Measurements from ENCODE around the gene CROCC2. TPM values are rescaled to one million over a fixed set of nuclear protein-coding genes. Genes with fewer than 3 reads are reported as not detected.

The CROCC2 gene
- total and polyA plus RNA-seq, 2 donors (not counting 1 experiment from before 2014, with no cell fraction given) = not detected

GRCh38 chr2:240966457-240966905 lies 60.3 kb downstream of the CROCC2 start:
- no peak for DNase-seq
- ChIA-PET POLR2A (no interaction called here), CTCF (no interaction called here)
- H3K27ac ChIP-seq (ENCODE audit: low read length in 2 of 2) = no peak overlapping the region
- no peak for ATAC-seq (ENCODE audit: low read depth)
- no peaks in the 10 kb centered on the region for H3K4me1 ChIP-seq (ENCODE audit: control insufficient read depth in 2 of 2, insufficient read depth in 2 of 2, low read length in 2 of 2)
- 93% methylated on average over 8 of the region's 10 CpGs for WGBS (ENCODE audit: insufficient coverage)
- no peaks in the 10 kb centered on the region for H3K79me2 ChIP-seq (ENCODE audit: control insufficient read depth, insufficient read depth, low read length)
- no peak overlapping the region for H2AFZ ChIP-seq (ENCODE audit: insufficient read depth, low read depth, low read length, poor library complexity, severe bottlenecking)
- no peaks in the 10 kb centered on the region for H3K9me3 Mint-ChIP-seq (ENCODE audit: insufficient read depth)
- no peaks in the 10 kb centered on the region for H3K4me1 Mint-ChIP-seq
- no peak overlapping the region for H3K4me2 ChIP-seq (replicated peaks; ENCODE audit: low read depth, low read length, poor library complexity, severe bottlenecking)
- H3K4me3 Mint-ChIP-seq = no peak overlapping the region
- intact Hi-C loops (cut with micrococcal nuclease) = no loop called here
- no peaks in the 10 kb centered on the region for H3K36me3 ChIP-seq (replicated peaks in 1 of 2; ENCODE audit: control extremely low read depth in 1 of 2, control insufficient read depth in 1 of 2, extremely low read depth in 1 of 2, insufficient read depth in 2 of 2, low read length in 1 of 2)
- no peak overlapping the region for H3K4me3 ChIP-seq (ENCODE audit: control extremely low read depth in 1 of 5, extremely low read depth in 1 of 5, insufficient read depth in 1 of 5, low read depth in 2 of 5, low read length in 4 of 5)
- no peaks in the 10 kb centered on the region for H4K20me1 ChIP-seq (ENCODE audit: control insufficient read depth, insufficient read depth, low read length, poor library complexity, severe bottlenecking)
- TF ChIP-seq EZH2 (IDR thresholded peaks at IDR 0.05; ENCODE audit: borderline replicate concordance, insufficient read depth, low read depth, low read length, poor library complexity, severe bottlenecking) (no peak), CTCF (IDR thresholded peaks at IDR 0.05) (no peak)
- H3K27me3 ChIP-seq (replicated peaks in 1 of 4; ENCODE audit: control extremely low read depth in 1 of 4, control insufficient read depth in 3 of 4, insufficient read depth in 4 of 4, low read length in 3 of 4) = no peaks in the 10 kb centered on the region
- peaks cover 5% of the 10 kb centered on the region for H3K27me3 Mint-ChIP-seq
- no peaks in the 10 kb centered on the region for H3K9me3 ChIP-seq (ENCODE audit: control extremely low read depth in 1 of 3, control insufficient read depth in 2 of 3, insufficient read depth in 1 of 3, low read length in 2 of 3)
- H3K9ac ChIP-seq (ENCODE audit: low read length) = no peak overlapping the region
- H3K27ac Mint-ChIP-seq = no peak overlapping the region

GRCh38 chr2:240966906-240967680 lies 61.0 kb downstream of the CROCC2 start:
- CTCF ChIA-PET = no interaction called here
- POLR2A ChIA-PET = no interaction called here
- H3K9me3 ChIP-seq (ENCODE audit: control extremely low read depth in 1 of 3, control insufficient read depth in 2 of 3, insufficient read depth in 1 of 3, low read length in 2 of 3) = no peaks in the 10 kb centered on the region
- H4K20me1 ChIP-seq (ENCODE audit: control insufficient read depth, insufficient read depth, low read length, poor library complexity, severe bottlenecking) = no peaks in the 10 kb centered on the region
- no peak overlapping the region for H3K27ac ChIP-seq (ENCODE audit: low read length in 2 of 2)
- TF ChIP-seq EZH2 (IDR thresholded peaks at IDR 0.05; ENCODE audit: borderline replicate concordance, insufficient read depth, low read depth, low read length, poor library complexity, severe bottlenecking) = no peak
- TF ChIP-seq CTCF (IDR thresholded peaks at IDR 0.05) = no peak
- no peak for ATAC-seq (ENCODE audit: low read depth)
- no peaks in the 10 kb centered on the region for H3K79me2 ChIP-seq (ENCODE audit: control insufficient read depth, insufficient read depth, low read length)
- no peak for DNase-seq
- Mint-ChIP-seq H3K4me3 (no peak overlapping the region), H3K27ac (no peak overlapping the region), H3K4me1 (no peaks in the 10 kb centered on the region), H3K9me3 (ENCODE audit: insufficient read depth) (no peaks in the 10 kb centered on the region), H3K27me3 (peaks cover 10% of the 10 kb centered on the region)
- 86% methylated on average over 32 of the region's 32 CpGs for WGBS (ENCODE audit: insufficient coverage)
- no peaks in the 10 kb centered on the region for H3K27me3 ChIP-seq (replicated peaks in 1 of 4; ENCODE audit: control extremely low read depth in 1 of 4, control insufficient read depth in 3 of 4, insufficient read depth in 4 of 4, low read length in 3 of 4)
- intact Hi-C loops (cut with micrococcal nuclease) = no loop called here
- H3K36me3 ChIP-seq (replicated peaks in 1 of 2; ENCODE audit: control extremely low read depth in 1 of 2, control insufficient read depth in 1 of 2, extremely low read depth in 1 of 2, insufficient read depth in 2 of 2, low read length in 1 of 2) = no peaks in the 10 kb centered on the region
- no peaks in the 10 kb centered on the region for H3K4me1 ChIP-seq (ENCODE audit: control insufficient read depth in 2 of 2, insufficient read depth in 2 of 2, low read length in 2 of 2)
- no peak overlapping the region for H3K9ac ChIP-seq (ENCODE audit: low read length)
- H2AFZ ChIP-seq (ENCODE audit: insufficient read depth, low read depth, low read length, poor library complexity, severe bottlenecking) = no peak overlapping the region
- H3K4me3 ChIP-seq (ENCODE audit: control extremely low read depth in 1 of 5, extremely low read depth in 1 of 5, insufficient read depth in 1 of 5, low read depth in 2 of 5, low read length in 4 of 5) = no peak overlapping the region
- no peak overlapping the region for H3K4me2 ChIP-seq (replicated peaks; ENCODE audit: low read depth, low read length, poor library complexity, severe bottlenecking)

Measured in B cell (primary cell).